Liver (tissue), 9 donors: ENCODE data around the gene EXOSC5. TPM values are rescaled to one million over a fixed set of nuclear protein-coding genes. Genes with fewer than 3 reads are reported as not detected.

Experiments used
- DNase-seq: peaks from one replicate; pipeline ENCODE4 v3.0.0-alpha.2; 2017; ENCODE audit warnings: low spot score
- H3K27ac ChIP-seq, 2 donors: one replicate each; pipeline ENCODE4 v1.7.0; 2013; ENCODE audit warnings: inconsistent platforms in 2 of 2, low read length in 2 of 2, control low read depth in 1 of 2, low read depth in 1 of 2, mild to moderate bottlenecking in 1 of 2
- H3K27me3 ChIP-seq, 4 donors: one replicate each; pipeline versions ENCODE4 v1.6.1 to v1.7.0; 2013; ENCODE audit warnings: low read length in 3 of 4, inconsistent platforms in 1 of 4, mild to moderate bottlenecking in 1 of 4, moderate library complexity in 1 of 4; ENCODE audit not compliant: control insufficient read depth in 4 of 4, insufficient read depth in 4 of 4
- H3K36me3 ChIP-seq, 4 donors: one replicate each; pipeline versions ENCODE4 v1.6.1 to v1.7.0; 2013; ENCODE audit warnings: low read length in 3 of 4, mild to moderate bottlenecking in 3 of 4, low read depth in 1 of 4, moderate library complexity in 1 of 4; ENCODE audit not compliant: control insufficient read depth in 4 of 4, insufficient read depth in 3 of 4
- H3K4me1 ChIP-seq, 4 donors: one replicate each; pipeline versions ENCODE4 v1.6.1 to v1.7.0; 2013; ENCODE audit warnings: low read length in 3 of 4, mild to moderate bottlenecking in 3 of 4, moderate library complexity in 1 of 4; ENCODE audit not compliant: control insufficient read depth in 4 of 4, insufficient read depth in 4 of 4
- H3K4me3 ChIP-seq, 3 donors: one replicate each; pipeline versions ENCODE4 v1.6.1 to v1.7.0; 2013; ENCODE audit warnings: low read length in 3 of 3, control low read depth in 1 of 3, low read depth in 1 of 3, mild to moderate bottlenecking in 1 of 3
- H3K9ac ChIP-seq, 2 donors: one replicate each; pipeline ENCODE4 v1.7.0; 2013; ENCODE audit warnings: low read length in 2 of 2, mild to moderate bottlenecking in 2 of 2, moderate library complexity in 2 of 2, control low read depth in 1 of 2, low read depth in 1 of 2
- H3K9me3 ChIP-seq, 4 donors: one replicate each; pipeline versions ENCODE4 v1.6.1 to v1.7.0; 2013; ENCODE audit warnings: low read length in 3 of 4; ENCODE audit not compliant: control insufficient read depth in 4 of 4
- CTCF ChIP-seq: fragments of 150-350 bp; IDR thresholded peaks from 2 replicates; pipeline ENCODE4 v1.5.1; 2017; ENCODE audit warnings: improper control_type of control experiment, low read depth, low read length; ENCODE audit not compliant: missing input control
- GABPA ChIP-seq, 2 donors: IDR thresholded peaks in 1 of 2; conservative IDR thresholded peaks in 1 of 2; 2 replicates each; pipeline ENCODE4 v1.6.1; 2016; ENCODE audit warnings: antibody characterized with exemption in 2 of 2, mild to moderate bottlenecking in 1 of 2, moderate library complexity in 1 of 2
- HNF4A ChIP-seq, 2 donors: conservative IDR thresholded peaks; 2 replicates each; pipeline ENCODE4 v1.6.1; 2016; ENCODE audit warnings: antibody characterized with exemption in 2 of 2, mild to moderate bottlenecking in 2 of 2
- HNF4G ChIP-seq: IDR thresholded peaks from 2 replicates; pipeline ENCODE4 v1.6.1; 2016; ENCODE audit warnings: antibody characterized with exemption
- JUND ChIP-seq, 2 donors: IDR thresholded peaks; 2 replicates each; pipeline ENCODE4 v1.6.1; 2016; ENCODE audit warnings: antibody characterized with exemption in 2 of 2
- MAX ChIP-seq: IDR thresholded peaks from 2 replicates; pipeline ENCODE4 v1.6.1; 2016; ENCODE audit warnings: antibody characterized with exemption
- NR2F2 ChIP-seq: IDR thresholded peaks from 2 replicates; pipeline ENCODE4 v1.6.1; 2016; ENCODE audit warnings: antibody characterized with exemption
- RAD21 ChIP-seq, 2 donors: IDR thresholded peaks; 2 replicates each; pipeline ENCODE4 v1.6.1; 2016; ENCODE audit warnings: antibody characterized with exemption in 2 of 2, mild to moderate bottlenecking in 2 of 2
- REST ChIP-seq: IDR thresholded peaks from 2 replicates; pipeline ENCODE4 v1.6.1; 2016; ENCODE audit warnings: antibody characterized with exemption, mild to moderate bottlenecking
- RXRA ChIP-seq, 2 donors: IDR thresholded peaks; 2 replicates each; pipeline ENCODE4 v1.6.1; 2017 to 2018; ENCODE audit warnings: antibody characterized with exemption in 2 of 2, mild to moderate bottlenecking in 1 of 2
- SP1 ChIP-seq: IDR thresholded peaks from 2 replicates; pipeline ENCODE4 v1.6.1; 2018; ENCODE audit warnings: antibody characterized with exemption, mild to moderate bottlenecking
- TAF1 ChIP-seq: conservative IDR thresholded peaks from 2 replicates; pipeline ENCODE4 v1.6.1; 2016; ENCODE audit warnings: antibody characterized with exemption, mild to moderate bottlenecking
- YY1 ChIP-seq: IDR thresholded peaks from 2 replicates; pipeline ENCODE4 v1.6.1; 2016; ENCODE audit warnings: antibody characterized with exemption, mild to moderate bottlenecking
- WGBS: extraction: QIAGEN DNeasy Blood & Tissue Kit; methylation state at CpG from one replicate; pipeline ENCODE4 v1.1.7; 2013; 5-methylcytosine and 5-hydroxymethylcytosine counted together
- polyA plus RNA-seq, 2 donors: library from polyadenylated mRNA; stranded (reverse) in 1 of 2; unstranded in 1 of 2; fragments of 200-250 nt in 1 of 2; fragments of >200 nt in 1 of 2; fragmentation: Nextera tagmentation in 1 of 2; extraction: Ambion mirVana in 1 of 2; gene quantifications; one replicate each; pipeline versions ENCODE4 v1.2.1 to v1.2.3, GENCODE V29; 2013 to 2015
- total RNA-seq, 2 donors: library from RNA; depleted of rRNA; stranded (reverse); fragments of >200 nt; gene quantifications; one replicate each; pipeline ENCODE4 v1.2.3, GENCODE V29; 2014
- TF ChIP-seq, protein P1 (sequence below): IDR thresholded peaks from 2 replicates; pipeline ENCODE4 v1.6.1; 2016; ENCODE audit warnings: antibody characterized with exemption
- donor health status: healthy.
- donor health status: healthy.
- donor health status: healthy.
- donor health status: healthy.
- donor health status: healthy.

The EXOSC5 gene
- total and polyA plus RNA-seq, 4 donors, result 8.3 to 26.7 (median 18.9) TPM

DNA sequence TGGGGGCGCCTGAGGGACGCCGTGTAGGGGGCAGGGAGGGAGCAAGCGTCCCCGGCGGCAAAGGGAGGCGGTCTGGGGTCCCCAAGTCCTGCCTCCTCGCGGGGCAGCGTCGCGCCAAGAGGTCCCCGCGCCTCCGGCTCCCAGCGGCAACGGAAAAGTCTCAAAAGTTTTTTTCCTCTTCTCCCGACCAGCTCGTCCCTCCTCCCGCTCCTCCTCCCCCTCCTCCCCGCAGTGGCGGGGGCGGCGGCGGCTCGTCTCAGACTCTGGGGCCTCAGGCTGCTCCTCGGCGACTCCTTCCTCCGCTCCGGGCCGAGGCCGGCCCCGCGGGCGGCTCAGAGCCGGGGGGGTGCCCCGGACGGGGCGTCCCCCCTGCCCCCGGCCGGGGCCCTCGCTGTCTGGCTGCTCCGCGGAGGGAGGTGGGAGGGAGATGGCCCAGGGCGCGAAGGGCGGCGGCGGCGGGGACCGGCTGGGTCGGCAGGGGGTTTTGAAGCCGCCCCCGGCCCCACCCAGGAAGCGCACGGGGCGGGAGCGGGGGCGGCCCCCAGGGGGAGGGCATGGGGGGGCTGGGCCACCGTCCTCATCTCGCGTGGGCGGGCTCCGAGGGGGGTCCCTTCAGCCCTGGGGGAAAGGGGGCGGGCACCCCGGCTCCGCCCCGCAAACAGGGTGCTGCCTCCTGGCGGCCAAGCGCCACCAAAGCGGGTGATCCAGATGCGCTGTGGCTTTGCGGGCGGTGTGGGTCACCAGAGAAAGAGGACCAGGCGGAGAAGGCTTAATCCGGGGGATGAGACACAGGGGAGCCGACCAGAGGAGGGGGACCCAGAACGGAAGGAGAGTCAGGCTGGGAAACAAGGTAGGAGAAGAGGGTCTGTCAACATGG is 43.5 kb downstream of the EXOSC5 start, which contains the start of gene TGFB1:
Gene TGFB1, minus strand, starts transcription at position 457 of the 877 bp plus-strand sequence. CDS start 878 bp downstream, outside the sequence.
- no peak for TF ChIP-seq MAX
- TF ChIP-seq HNF4G, result no peak
- TF ChIP-seq REST, result no peak
- TF ChIP-seq RAD21 (IDR thresholded peaks at IDR 0.05), result peak; percentile 52 to 72
- TF ChIP-seq CTCF, result peak; percentile 75
- H3K27ac ChIP-seq, result peak within 1 kb of the TSS; percentile 71 to 73
- H3K36me3 ChIP-seq, result no peaks in the 10 kb centered on the region
- peak; percentile 76 for DNase-seq
- 2% methylated on average over 78 of the region's 78 CpGs for WGBS
- H3K4me3 ChIP-seq, result peak within 1 kb of the TSS; percentile 45 to 69 (median 61)
- peak within 1 kb of the TSS; percentile 20 to 46 for H3K9ac ChIP-seq
- H3K9me3 ChIP-seq, result no peaks in the 10 kb centered on the region
- H3K4me1 ChIP-seq, result peaks cover 0 to 39% (median 20%) of the 10 kb centered on the region in 4 donors
- no peaks in the 10 kb centered on the region for H3K27me3 ChIP-seq

- DNase-seq, result peak; percentile 66
- H3K4me1 ChIP-seq, result peaks cover 0 to 39% (median 19%) of the 10 kb centered on the region in 4 donors
- no peaks in the 10 kb centered on the region for H3K9me3 ChIP-seq
- no peaks in the 10 kb centered on the region for H3K27me3 ChIP-seq
- H3K27ac ChIP-seq, result peak overlapping the region; percentile 71 to 73
- peak overlapping the region; percentile 46 to 53 for H3K9ac ChIP-seq
- H3K4me3 ChIP-seq, result peak overlapping the region; percentile 45 to 69 (median 61)
- no peaks in the 10 kb centered on the region for H3K36me3 ChIP-seq
- WGBS, result 2% methylated on average over 71 of the region's 71 CpGs
- TF ChIP-seq JUND (IDR thresholded peaks at IDR 0.05) (no peak), HNF4A (conservative IDR thresholded peaks at IDR 0.05) (no peak), RXRA (IDR thresholded peaks at IDR 0.05) (no peak), GABPA (IDR thresholded peaks at IDR 0.05 in 1 of 2, conservative IDR thresholded peaks at IDR 0.05 in 1 of 2) (no peak), REST (no peak), RAD21 (IDR thresholded peaks at IDR 0.05) (no peak), HNF4G (no peak), NR2F2 (no peak), CTCF (no peak), SP1 (no peak), YY1 (no peak), TAF1 (no peak)
- TF ChIP-seq, protein P1, sequence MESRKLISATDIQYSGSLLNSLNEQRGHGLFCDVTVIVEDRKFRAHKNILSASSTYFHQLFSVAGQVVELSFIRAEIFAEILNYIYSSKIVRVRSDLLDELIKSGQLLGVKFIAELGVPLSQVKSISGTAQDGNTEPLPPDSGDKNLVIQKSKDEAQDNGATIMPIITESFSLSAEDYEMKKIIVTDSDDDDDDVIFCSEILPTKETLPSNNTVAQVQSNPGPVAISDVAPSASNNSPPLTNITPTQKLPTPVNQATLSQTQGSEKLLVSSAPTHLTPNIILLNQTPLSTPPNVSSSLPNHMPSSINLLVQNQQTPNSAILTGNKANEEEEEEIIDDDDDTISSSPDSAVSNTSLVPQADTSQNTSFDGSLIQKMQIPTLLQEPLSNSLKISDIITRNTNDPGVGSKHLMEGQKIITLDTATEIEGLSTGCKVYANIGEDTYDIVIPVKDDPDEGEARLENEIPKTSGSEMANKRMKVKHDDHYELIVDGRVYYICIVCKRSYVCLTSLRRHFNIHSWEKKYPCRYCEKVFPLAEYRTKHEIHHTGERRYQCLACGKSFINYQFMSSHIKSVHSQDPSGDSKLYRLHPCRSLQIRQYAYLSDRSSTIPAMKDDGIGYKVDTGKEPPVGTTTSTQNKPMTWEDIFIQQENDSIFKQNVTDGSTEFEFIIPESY, result no peak
Measured at GRCh38 chr19:41352609-41353465, 44.3 kb downstream of the EXOSC5 start.
